Head of caudate nucleus (tissue), 42 donors: ENCODE measurements around the gene KCNJ18.
A peak's percentile ranks its signal among the peaks of the same experiment; 100 is the strongest.
"Not testable (repeated sequence)": the region's sequence is repeated elsewhere in the genome, so short reads cannot be mapped to it uniquely, and the experiment has no call there.

Experiments
- DNase-seq, 42 donors: peaks; one replicate each; pipeline versions ENCODE4 v3.0.0 to v3.0.0-alpha.2; 2020 to 2021; ENCODE audit warnings: mixed read lengths in 7 of 42
- intact Hi-C: fragments of 100-400 bp; cut with DNase I; formaldehyde crosslinking; loops from one replicate; pipeline ENCODE4 v1.15.0; 2022

Gene KCNJ18

GRCh38 chr17:21691883-21692703 lies at the start of gene KCNJ18:
Gene KCNJ18 (plus strand): TSS chr17:21692523. CDS start chr17:21702787, 10,264 bp downstream.
- peak in 1 of 42 donors; percentile 23 for DNase-seq
- intact Hi-C loops: not testable (repeated sequence)

GRCh38 chr17:21648125-21648524 lies 44.2 kb upstream of the KCNJ18 start:
- peak in 2 of 42 donors; percentile 3 to 19 for DNase-seq

GRCh38 chr17:21650043-21650442 lies 42.3 kb upstream of the KCNJ18 start:
- DNase-seq, intact Hi-C loops: not testable (repeated sequence)

More at GRCh38 chr17:21648125-21648524, 44.2 kb upstream of the KCNJ18 start:
- intact Hi-C loops: not testable (repeated sequence)

GRCh38 chr17:21652049-21652448 lies 40.3 kb upstream of the KCNJ18 start:
- DNase-seq, intact Hi-C loops: not testable (repeated sequence)

- DNase-seq, intact Hi-C loops: not testable (repeated sequence)
These were observed 39.1 kb upstream of the KCNJ18 start for GRCh38 chr17:21653211-21653610.

- intact Hi-C loops, DNase-seq: not testable (repeated sequence)
These were observed 35.6 kb upstream of the KCNJ18 start for GRCh38 chr17:21656518-21657309.

- intact Hi-C loops, DNase-seq: not testable (repeated sequence)
These were observed 32.7 kb upstream of the KCNJ18 start for GRCh38 chr17:21659635-21660034.

- DNase-seq, intact Hi-C loops: not testable (repeated sequence)
These were observed 30.9 kb upstream of the KCNJ18 start for GRCh38 chr17:21661455-21661854.

- intact Hi-C loops: not testable (repeated sequence)
- peak in 1 of 42 donors; percentile 10 for DNase-seq
These were observed 29.2 kb upstream of the KCNJ18 start for GRCh38 chr17:21663166-21663565.

- intact Hi-C loops, DNase-seq: not testable (repeated sequence)
These were observed 28.5 kb upstream of the KCNJ18 start for GRCh38 chr17:21663614-21664474.

GRCh38 chr17:21665171-21665570 lies 27.2 kb upstream of the KCNJ18 start:
- intact Hi-C loops, DNase-seq: not testable (repeated sequence)

- DNase-seq: peak in 2 of 42 donors; percentile 36 to 42
- intact Hi-C loops: not testable (repeated sequence)
These were observed 26.3 kb upstream of the KCNJ18 start for GRCh38 chr17:21665935-21666493.

- DNase-seq: peak in 2 of 42 donors; percentile 15 to 35
- intact Hi-C loops: not testable (repeated sequence)
These were observed 25.5 kb upstream of the KCNJ18 start for GRCh38 chr17:21666711-21667412.

GRCh38 chr17:21667413-21668117 lies 24.8 kb upstream of the KCNJ18 start:
- intact Hi-C loops: not testable (repeated sequence)
- DNase-seq: peak in 2 of 42 donors; percentile 17 to 41

GRCh38 chr17:21668118-21668488 lies 24.2 kb upstream of the KCNJ18 start:
- intact Hi-C loops: not testable (repeated sequence)
- peak in 17 of 42 donors; percentile 38 to 78 (median 60) for DNase-seq

- intact Hi-C loops: not testable (repeated sequence)
- peak in 2 of 42 donors; percentile 9 to 41 for DNase-seq
These were observed 23.4 kb upstream of the KCNJ18 start for GRCh38 chr17:21668746-21669508.
